GM04504 (cell line): ENCODE data around the gene MAP3K1.
A peak's percentile ranks its signal among the peaks of the same experiment; 100 is the strongest.

Experiments used
- DNase-seq: peaks from one replicate; pipeline ENCODE4 v3.0.0-alpha.2; 2012; ENCODE audit warnings: low read depth

The MAP3K1 gene

GRCh38 chr5:56909294-56910209 is 94.2 kb downstream of the MAP3K1 start, which contains the start of gene SETD9:
Gene SETD9, plus strand, starts transcription at chr5:56909596. Its CDS starts 50 bp downstream, at chr5:56909646.
- peak; percentile 94 for DNase-seq

GRCh38 chr5:56910210-56910965 is 95.0 kb downstream of the MAP3K1 start:
- DNase-seq, result peak; percentile 31

DNA sequence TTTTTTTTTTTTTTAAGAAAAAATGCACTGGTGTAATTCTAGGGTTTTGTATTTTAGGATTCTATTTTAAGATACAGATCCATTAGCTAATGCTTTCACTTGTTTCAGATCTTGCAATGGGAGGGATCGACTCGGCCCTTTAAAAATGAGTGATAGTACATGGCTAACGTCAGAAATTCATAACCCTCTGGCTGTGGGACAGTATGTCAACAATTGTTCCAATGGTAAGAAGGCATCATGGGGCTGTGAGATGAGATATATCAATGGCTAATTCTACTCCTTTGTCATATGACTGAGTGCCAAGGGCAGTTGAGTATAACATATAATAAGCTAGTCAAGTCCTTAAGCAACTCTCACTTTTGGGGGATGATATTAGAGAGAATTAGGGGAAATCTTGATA is 98.4 kb downstream of the MAP3K1 start:
- no peak for DNase-seq

DNA sequence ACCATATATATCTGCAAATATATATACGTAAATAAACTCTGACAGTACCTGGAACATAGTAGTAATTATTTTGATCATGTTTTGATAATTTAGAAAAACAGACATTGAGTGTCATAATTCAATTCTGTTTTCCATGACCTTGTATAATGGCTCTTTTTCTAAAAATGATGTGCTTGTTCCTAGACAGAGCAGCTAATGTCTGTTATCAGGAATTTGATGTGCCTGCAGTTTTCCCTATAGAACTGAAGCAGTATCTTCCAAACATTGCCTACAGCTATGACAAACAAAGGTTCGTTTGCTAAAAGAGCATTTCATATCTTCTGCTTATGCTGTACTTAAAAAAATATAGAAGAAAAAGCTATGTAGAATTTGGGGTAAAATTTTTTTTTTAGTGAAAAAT is 99.3 kb downstream of the MAP3K1 start:
- DNase-seq, result no peak

DNA sequence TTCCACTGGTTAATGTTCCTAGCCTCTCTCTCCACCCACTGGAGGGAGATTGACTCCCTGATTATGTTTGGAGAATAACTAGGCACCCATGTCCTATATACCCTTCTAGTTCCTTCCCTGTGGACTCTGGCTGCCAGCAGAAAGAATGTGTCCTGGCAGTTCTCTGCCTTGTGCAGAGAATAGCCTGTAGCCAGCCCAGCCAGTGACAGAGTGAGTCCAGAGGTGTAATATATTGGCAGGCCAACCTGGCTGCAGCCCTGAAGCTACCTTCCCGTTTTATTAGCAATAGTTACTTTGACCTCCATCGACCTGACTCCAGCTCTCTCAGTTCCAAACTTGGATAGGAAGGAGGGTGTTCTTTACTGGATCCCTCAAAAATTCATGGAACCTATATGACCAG is 102.2 kb downstream of the MAP3K1 start:
- no peak for DNase-seq

- DNase-seq, result no peak
Measured at GRCh38 chr5:56918054-56918453, 102.7 kb downstream of the MAP3K1 start.

DNA sequence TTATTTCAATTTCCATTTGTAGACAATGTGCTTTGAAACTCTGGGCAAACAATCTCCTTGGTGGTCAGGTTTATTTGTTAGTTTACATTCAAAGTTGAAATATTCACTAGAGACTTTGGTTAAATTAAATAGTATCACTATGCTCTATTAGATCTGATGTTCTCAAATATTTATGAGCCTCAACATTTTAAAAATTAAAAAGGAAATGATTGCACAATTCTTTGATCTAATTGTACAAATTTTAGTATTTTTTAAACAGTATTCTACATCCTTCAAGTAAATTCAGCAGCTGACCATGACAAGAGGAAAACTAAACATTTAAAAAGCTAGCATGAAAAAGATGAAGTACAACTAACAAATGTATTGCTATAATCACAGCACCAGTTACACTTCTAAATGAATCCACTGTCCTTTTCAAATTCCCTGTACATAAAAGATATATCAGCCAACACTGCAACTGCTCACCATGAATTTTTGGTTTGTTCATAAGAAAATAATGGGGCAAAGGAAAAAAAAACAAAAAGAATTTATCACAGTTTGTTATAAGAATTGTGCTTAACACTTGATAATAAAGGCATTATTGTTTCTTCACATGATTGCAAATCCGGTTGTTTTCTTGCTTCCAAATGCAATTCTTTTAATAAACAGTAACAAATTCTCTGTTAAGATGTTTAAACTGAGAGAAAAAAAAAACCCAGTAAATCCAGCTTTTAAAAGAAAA is 104.8 kb downstream of the MAP3K1 start:
- no peak for DNase-seq

DNA sequence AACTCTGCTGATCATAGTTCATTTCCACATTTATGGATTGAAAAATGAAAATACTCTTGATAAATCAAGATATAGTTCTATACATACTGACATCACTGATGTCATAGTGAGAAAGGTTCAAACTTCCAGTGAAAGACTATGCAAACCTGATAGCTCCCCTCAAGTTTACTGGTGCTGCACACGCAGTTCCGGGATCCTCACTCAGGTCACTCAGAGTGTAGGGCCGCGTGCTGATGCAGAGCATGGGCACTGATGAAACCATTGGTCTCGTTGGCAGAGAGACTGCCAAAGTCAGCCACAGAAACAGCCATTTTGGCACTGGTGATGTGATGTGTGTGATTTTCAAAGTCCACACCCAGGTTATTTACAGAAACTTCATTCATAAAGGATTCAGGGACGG is 107.6 kb downstream of the MAP3K1 start:
- DNase-seq, result no peak

- no peak for DNase-seq
Measured at GRCh38 chr5:56934325-56934724, 119.0 kb downstream of the MAP3K1 start.

- no peak for DNase-seq
Measured at GRCh38 chr5:56938858-56939257, 123.5 kb downstream of the MAP3K1 start.

DNA sequence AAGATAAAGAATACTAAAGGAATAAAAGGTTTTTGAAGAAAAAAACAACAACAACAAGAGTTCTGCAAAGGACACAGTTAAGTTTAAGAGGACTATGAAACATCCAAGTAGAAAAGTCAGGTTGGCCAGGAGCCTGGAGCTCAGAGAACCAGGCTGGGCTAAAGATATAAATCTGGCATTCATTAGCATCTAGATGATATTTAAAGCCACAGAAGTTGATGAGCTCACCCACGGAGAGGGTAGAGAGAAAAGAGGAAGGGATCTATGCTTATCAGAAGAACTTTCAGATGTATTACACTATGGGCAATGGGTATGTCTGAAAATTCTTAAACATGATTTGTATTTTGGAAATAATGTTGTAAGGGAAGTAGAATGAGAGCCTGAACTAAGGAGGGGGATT is 126.6 kb downstream of the MAP3K1 start:
- peak; percentile 58 for DNase-seq
